Liver (tissue), 3 donors: Measurements from ENCODE around the gene HACL1.

Experiments
- GABPA ChIP-seq, 2 donors: IDR thresholded peaks in 1 of 2; conservative IDR thresholded peaks in 1 of 2; 2 replicates each; pipeline ENCODE4 v1.6.1; 2016; ENCODE audit warnings: antibody characterized with exemption in 2 of 2, mild to moderate bottlenecking in 1 of 2, moderate library complexity in 1 of 2
- NR2F2 ChIP-seq: IDR thresholded peaks from 2 replicates; pipeline ENCODE4 v1.6.1; 2016; ENCODE audit warnings: antibody characterized with exemption
- SP1 ChIP-seq: IDR thresholded peaks from 2 replicates; pipeline ENCODE4 v1.6.1; 2018; ENCODE audit warnings: antibody characterized with exemption, mild to moderate bottlenecking
- TAF1 ChIP-seq: conservative IDR thresholded peaks from 2 replicates; pipeline ENCODE4 v1.6.1; 2016; ENCODE audit warnings: antibody characterized with exemption, mild to moderate bottlenecking
- YY1 ChIP-seq: IDR thresholded peaks from 2 replicates; pipeline ENCODE4 v1.6.1; 2016; ENCODE audit warnings: antibody characterized with exemption, mild to moderate bottlenecking
- TF ChIP-seq, protein P1 (sequence below): fragments of 150-350 bp; IDR thresholded peaks from 2 replicates; pipeline ENCODE4 v1.5.1; 2017; ENCODE audit warnings: improper control_type of control experiment, low read depth, low read length; ENCODE audit not compliant: missing input control
- TF ChIP-seq, protein P2 (sequence below): IDR thresholded peaks from 2 replicates; pipeline ENCODE4 v1.6.1; 2016; ENCODE audit warnings: antibody characterized with exemption
- TF ChIP-seq, protein P3 (sequence below): IDR thresholded peaks from 2 replicates; pipeline ENCODE4 v1.6.1; 2016; ENCODE audit warnings: antibody characterized with exemption, mild to moderate bottlenecking
- donor health status: healthy.
- donor health status: healthy.

GRCh38 chr3:15556512-15556911, 44.9 kb downstream of the HACL1 start:
- TF ChIP-seq, protein P1, sequence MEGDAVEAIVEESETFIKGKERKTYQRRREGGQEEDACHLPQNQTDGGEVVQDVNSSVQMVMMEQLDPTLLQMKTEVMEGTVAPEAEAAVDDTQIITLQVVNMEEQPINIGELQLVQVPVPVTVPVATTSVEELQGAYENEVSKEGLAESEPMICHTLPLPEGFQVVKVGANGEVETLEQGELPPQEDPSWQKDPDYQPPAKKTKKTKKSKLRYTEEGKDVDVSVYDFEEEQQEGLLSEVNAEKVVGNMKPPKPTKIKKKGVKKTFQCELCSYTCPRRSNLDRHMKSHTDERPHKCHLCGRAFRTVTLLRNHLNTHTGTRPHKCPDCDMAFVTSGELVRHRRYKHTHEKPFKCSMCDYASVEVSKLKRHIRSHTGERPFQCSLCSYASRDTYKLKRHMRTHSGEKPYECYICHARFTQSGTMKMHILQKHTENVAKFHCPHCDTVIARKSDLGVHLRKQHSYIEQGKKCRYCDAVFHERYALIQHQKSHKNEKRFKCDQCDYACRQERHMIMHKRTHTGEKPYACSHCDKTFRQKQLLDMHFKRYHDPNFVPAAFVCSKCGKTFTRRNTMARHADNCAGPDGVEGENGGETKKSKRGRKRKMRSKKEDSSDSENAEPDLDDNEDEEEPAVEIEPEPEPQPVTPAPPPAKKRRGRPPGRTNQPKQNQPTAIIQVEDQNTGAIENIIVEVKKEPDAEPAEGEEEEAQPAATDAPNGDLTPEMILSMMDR = no peak
- TF ChIP-seq TAF1 (no peak), YY1 (no peak), SP1 (no peak), GABPA (IDR thresholded peaks at IDR 0.05 in 1 of 2, conservative IDR thresholded peaks at IDR 0.05 in 1 of 2) (no peak), NR2F2 (no peak)
- TF ChIP-seq, protein P2, sequence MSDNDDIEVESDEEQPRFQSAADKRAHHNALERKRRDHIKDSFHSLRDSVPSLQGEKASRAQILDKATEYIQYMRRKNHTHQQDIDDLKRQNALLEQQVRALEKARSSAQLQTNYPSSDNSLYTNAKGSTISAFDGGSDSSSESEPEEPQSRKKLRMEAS = no peak
- TF ChIP-seq, protein P3, sequence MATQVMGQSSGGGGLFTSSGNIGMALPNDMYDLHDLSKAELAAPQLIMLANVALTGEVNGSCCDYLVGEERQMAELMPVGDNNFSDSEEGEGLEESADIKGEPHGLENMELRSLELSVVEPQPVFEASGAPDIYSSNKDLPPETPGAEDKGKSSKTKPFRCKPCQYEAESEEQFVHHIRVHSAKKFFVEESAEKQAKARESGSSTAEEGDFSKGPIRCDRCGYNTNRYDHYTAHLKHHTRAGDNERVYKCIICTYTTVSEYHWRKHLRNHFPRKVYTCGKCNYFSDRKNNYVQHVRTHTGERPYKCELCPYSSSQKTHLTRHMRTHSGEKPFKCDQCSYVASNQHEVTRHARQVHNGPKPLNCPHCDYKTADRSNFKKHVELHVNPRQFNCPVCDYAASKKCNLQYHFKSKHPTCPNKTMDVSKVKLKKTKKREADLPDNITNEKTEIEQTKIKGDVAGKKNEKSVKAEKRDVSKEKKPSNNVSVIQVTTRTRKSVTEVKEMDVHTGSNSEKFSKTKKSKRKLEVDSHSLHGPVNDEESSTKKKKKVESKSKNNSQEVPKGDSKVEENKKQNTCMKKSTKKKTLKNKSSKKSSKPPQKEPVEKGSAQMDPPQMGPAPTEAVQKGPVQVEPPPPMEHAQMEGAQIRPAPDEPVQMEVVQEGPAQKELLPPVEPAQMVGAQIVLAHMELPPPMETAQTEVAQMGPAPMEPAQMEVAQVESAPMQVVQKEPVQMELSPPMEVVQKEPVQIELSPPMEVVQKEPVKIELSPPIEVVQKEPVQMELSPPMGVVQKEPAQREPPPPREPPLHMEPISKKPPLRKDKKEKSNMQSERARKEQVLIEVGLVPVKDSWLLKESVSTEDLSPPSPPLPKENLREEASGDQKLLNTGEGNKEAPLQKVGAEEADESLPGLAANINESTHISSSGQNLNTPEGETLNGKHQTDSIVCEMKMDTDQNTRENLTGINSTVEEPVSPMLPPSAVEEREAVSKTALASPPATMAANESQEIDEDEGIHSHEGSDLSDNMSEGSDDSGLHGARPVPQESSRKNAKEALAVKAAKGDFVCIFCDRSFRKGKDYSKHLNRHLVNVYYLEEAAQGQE = no peak
